A549 (cell line): ENCODE results near the gene CDHR5. TPM values are rescaled to one million over a fixed set of nuclear protein-coding genes. Genes with fewer than 3 reads are reported as not detected.

Source experiments
- ATAC-seq, 2 experiments: fragments of 200-7000 bp in 1 of 2; fragments of >200 bp in 1 of 2; cut with Nextera tagmentation in 1 of 2; cut with Tn5 transposase in 1 of 2; 3 replicates each; pipeline versions ENCODE4 v1.8.0 to v1.9.1; 2018 to 2020; ENCODE audit warnings: mild to moderate bottlenecking in 1 of 2, moderate library complexity in 1 of 2
- CTCF ChIA-PET: fragments of 300-600 bp; sonication (Branson Sonifier 250); formaldehyde crosslinking; extraction: SDS; loops from one replicate; lab custom pipeline; 2021; ENCODE audit warnings: antibody characterized with exemption, inconsistent platforms; lab: Yijun Ruan, JAX
- POLR2A ChIA-PET: fragments of 350-600 bp; formaldehyde crosslinking; extraction: SDS; loops from one replicate; lab custom pipeline; 2021; ENCODE audit warnings: antibody characterized with exemption, inconsistent platforms; lab: Yijun Ruan, JAX
- DNase-seq, 2 experiments: peaks; one replicate each; pipeline versions ENCODE4 v3.0.0 to v3.0.0-alpha.2; 2011 to 2016; ENCODE audit warnings: low read depth in 1 of 2, low spot score in 1 of 2
- FAIRE-seq: peaks from 2 replicates; lab custom pipeline; 2011; peaks lifted over from hg19 to GRCh38; lab: Jason Lieb, UNC
- H3K27ac ChIP-seq, 2 experiments: fragments of >200 bp; sonication (Bioruptor Twin); formaldehyde crosslinking; 3 replicates each; pipeline ENCODE4 v1.5.1; 2016 to 2017
- H3K4me1 ChIP-seq: fragments of >200 bp; sonication (Bioruptor Twin); formaldehyde crosslinking; 3 replicates; pipeline ENCODE4 v1.6.1; 2016
- H3K4me2 ChIP-seq: fragments of >200 bp; sonication (Bioruptor Twin); formaldehyde crosslinking; 3 replicates; pipeline ENCODE4 v1.6.1; 2016
- H3K4me3 ChIP-seq: fragments of >200 bp; sonication (Bioruptor Twin); formaldehyde crosslinking; 3 replicates; pipeline ENCODE4 v1.5.1; 2016
- H3K9me3 ChIP-seq: fragments of >200 bp; sonication (Bioruptor Twin); formaldehyde crosslinking; 3 replicates; pipeline ENCODE4 v1.6.1; 2016
- BHLHE40 ChIP-seq: IDR thresholded peaks from 2 replicates; pipeline ENCODE4 v1.6.1; 2012; ENCODE audit warnings: low read depth, low read length, inconsistent platforms
- CBX2 ChIP-seq: fragments of 200-600 bp; sonication (generic); IDR thresholded peaks from 2 replicates; pipeline ENCODE4 v1.6.1; 2016; ENCODE audit warnings: low read depth, mild to moderate bottlenecking, borderline replicate concordance
- CEBPB ChIP-seq, 2 experiments: fragments of >200 bp in 1 of 2; sonication (Bioruptor Twin) in 1 of 2; formaldehyde crosslinking in 1 of 2; IDR thresholded peaks; 2 replicates each; pipeline ENCODE4 v1.6.1; 2012 to 2016
- CHD2 ChIP-seq: fragments of 150-350 bp; IDR thresholded peaks from 2 replicates; pipeline ENCODE4 v1.6.1; 2014; ENCODE audit warnings: low read length; ENCODE audit not compliant: partially characterized antibody
- EHF ChIP-seq: fragments of 250-450 bp; sonication (Bioruptor Pico); IDR thresholded peaks from 2 replicates; pipeline ENCODE4 v1.5.0; 2020; ENCODE audit warnings: mild to moderate bottlenecking
- ELK1 ChIP-seq: fragments of 150-350 bp; IDR thresholded peaks from 2 replicates; pipeline ENCODE4 v1.6.1; 2014; ENCODE audit warnings: low read depth, mild to moderate bottlenecking, low read length
- EP300 ChIP-seq, 2 experiments: fragments of >200 bp; sonication (Bioruptor Twin); formaldehyde crosslinking; IDR thresholded peaks; 2 replicates in 1 of 2; 3 replicates in 1 of 2; pipeline ENCODE4 v1.6.1; 2016 to 2017
- ESRRA ChIP-seq: fragments of 150-350 bp; IDR thresholded peaks from 2 replicates; pipeline ENCODE4 v1.6.1; 2014; ENCODE audit warnings: mild to moderate bottlenecking, low read length, borderline replicate concordance
- GATA3 ChIP-seq: IDR thresholded peaks from 2 replicates; pipeline ENCODE4 v1.6.1; 2012; ENCODE audit warnings: borderline replicate concordance
- HOXA7 ChIP-seq: fragments of 250-450 bp; sonication (Bioruptor Pico); IDR thresholded peaks from 2 replicates; pipeline ENCODE4 v1.5.0; 2020; ENCODE audit warnings: mild to moderate bottlenecking, moderate library complexity
- JUNB ChIP-seq: fragments of >200 bp; sonication (Bioruptor Twin); formaldehyde crosslinking; IDR thresholded peaks from 2 replicates; pipeline ENCODE4 v1.6.1; 2016
- MAZ ChIP-seq: fragments of 150-350 bp; IDR thresholded peaks from 2 replicates; pipeline ENCODE4 v1.6.1; 2014; ENCODE audit warnings: antibody characterized with exemption, low read depth, low read length, borderline replicate concordance
- MYC ChIP-seq: IDR thresholded peaks from 2 replicates; pipeline ENCODE4 v1.6.1; 2012; ENCODE audit warnings: mild to moderate bottlenecking, inconsistent platforms, low read length, improper control_type of control experiment, borderline replicate concordance
- POLR2A ChIP-seq: IDR thresholded peaks from 2 replicates; pipeline ENCODE4 v1.6.1; 2012; ENCODE audit warnings: mild to moderate bottlenecking, low read length
- RARB ChIP-seq: fragments of 250-450 bp; sonication (Bioruptor Pico); IDR thresholded peaks from 2 replicates; pipeline ENCODE4 v1.8.0; 2021; ENCODE audit warnings: mild to moderate bottlenecking, moderate library complexity
- RNF2 ChIP-seq: fragments of 200-600 bp; sonication (generic); IDR thresholded peaks from 2 replicates; pipeline ENCODE4 v1.6.1; 2016; ENCODE audit warnings: low read depth, mild to moderate bottlenecking, antibody characterized with exemption, moderate library complexity, borderline replicate concordance
- TFCP2L1 ChIP-seq: fragments of 250-450 bp; sonication (Bioruptor Pico); IDR thresholded peaks from 2 replicates; pipeline ENCODE4 v1.5.0; 2021; ENCODE audit warnings: mild to moderate bottlenecking
- ZC3H11A ChIP-seq: fragments of 450-650 bp; IDR thresholded peaks from 2 replicates; pipeline ENCODE4 v1.6.1; 2014; ENCODE audit warnings: antibody characterized with exemption, mild to moderate bottlenecking
- ZNF302 ChIP-seq: fragments of 250-450 bp; sonication (Bioruptor Pico); IDR thresholded peaks from 2 replicates; pipeline ENCODE4 v1.9.0; 2021; ENCODE audit warnings: inconsistent platforms, mild to moderate bottlenecking, moderate library complexity
- WGBS: methylation state at CpG from one replicate; pipeline ENCODE4 v1.1.6; 2017; ENCODE audit errors: missing lambda C conversion rate; 5-methylcytosine and 5-hydroxymethylcytosine counted together
- polyA plus RNA-seq, 4 experiments: library from polyadenylated mRNA; depleted of rRNA in 3 of 4; stranded (reverse); fragments of >200 nt; fragmentation: RNase III in 1 of 4; extraction: RNeasy Plus Mini Kit Qiagen cat#74134 plus additional on column Dnase treatment in 1 of 4; gene quantifications; 2 replicates in 3 of 4; 3 replicates in 1 of 4; pipeline ENCODE4 v1.2.3, GENCODE V29; 2011 to 2017
- TF ChIP-seq, protein P1 (sequence below): IDR thresholded peaks from 2 replicates; pipeline ENCODE4 v1.6.1; 2012
- TF ChIP-seq, protein P2 (sequence below): fragments of >200 bp; sonication (Bioruptor Twin); formaldehyde crosslinking; IDR thresholded peaks from 2 replicates; pipeline ENCODE4 v1.6.1; 2016
- TF ChIP-seq, protein P3 (sequence below): IDR thresholded peaks from 2 replicates; pipeline ENCODE4 v1.6.1; 2012; ENCODE audit warnings: low read depth, borderline replicate concordance

CDHR5 gene
- polyA plus RNA-seq, 2 of the 4 experiments (the other 2 are of a cell fraction) = 0.08 to 0.12 TPM

- ATAC-seq (no peak), FAIRE-seq (no peak), DNase-seq (no peak)
- TF ChIP-seq EP300 (IDR thresholded peaks at IDR 0.05) (no peak), BHLHE40 (no peak), TFCP2L1 (CRISPR knock-in tag) (no peak), ESRRA (no peak), MYC (no peak), CBX2 (no peak), CHD2 (no peak), MAZ (no peak), ZNF302 (CRISPR knock-in tag) (no peak), JUNB (no peak), HOXA7 (no peak), GATA3 (no peak), ZC3H11A (no peak), RARB (CRISPR knock-in tag) (no peak)
- TF ChIP-seq, protein P1, sequence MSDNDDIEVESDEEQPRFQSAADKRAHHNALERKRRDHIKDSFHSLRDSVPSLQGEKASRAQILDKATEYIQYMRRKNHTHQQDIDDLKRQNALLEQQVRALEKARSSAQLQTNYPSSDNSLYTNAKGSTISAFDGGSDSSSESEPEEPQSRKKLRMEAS = no peak
- TF ChIP-seq, protein P2, sequence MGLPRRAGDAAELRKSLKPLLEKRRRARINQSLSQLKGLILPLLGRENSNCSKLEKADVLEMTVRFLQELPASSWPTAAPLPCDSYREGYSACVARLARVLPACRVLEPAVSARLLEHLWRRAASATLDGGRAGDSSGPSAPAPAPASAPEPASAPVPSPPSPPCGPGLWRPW = no peak
- TF ChIP-seq, protein P3, sequence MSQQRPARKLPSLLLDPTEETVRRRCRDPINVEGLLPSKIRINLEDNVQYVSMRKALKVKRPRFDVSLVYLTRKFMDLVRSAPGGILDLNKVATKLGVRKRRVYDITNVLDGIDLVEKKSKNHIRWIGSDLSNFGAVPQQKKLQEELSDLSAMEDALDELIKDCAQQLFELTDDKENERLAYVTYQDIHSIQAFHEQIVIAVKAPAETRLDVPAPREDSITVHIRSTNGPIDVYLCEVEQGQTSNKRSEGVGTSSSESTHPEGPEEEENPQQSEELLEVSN = no peak
- Histone ChIP-seq H3K4me2 (no peak overlapping the region), H3K9me3 (no peaks in the 10 kb centered on the region), H3K4me3 (no peak overlapping the region), H3K4me1 (peaks cover 19% of the 10 kb centered on the region), H3K27ac (no peak overlapping the region)
- ChIA-PET CTCF (interaction anchor here (1.1 to 1.3 kb wide), 2 partner anchors 20 to 74 kb away, joined by 3 read pairs; no protein-coding TSS in a partner anchor), POLR2A (no interaction called here)
- 89% methylated on average over 11 of the region's 14 CpGs for WGBS
These were observed 43.4 kb downstream of the CDHR5 start for GRCh38 chr11:581342-581741.

DNA sequence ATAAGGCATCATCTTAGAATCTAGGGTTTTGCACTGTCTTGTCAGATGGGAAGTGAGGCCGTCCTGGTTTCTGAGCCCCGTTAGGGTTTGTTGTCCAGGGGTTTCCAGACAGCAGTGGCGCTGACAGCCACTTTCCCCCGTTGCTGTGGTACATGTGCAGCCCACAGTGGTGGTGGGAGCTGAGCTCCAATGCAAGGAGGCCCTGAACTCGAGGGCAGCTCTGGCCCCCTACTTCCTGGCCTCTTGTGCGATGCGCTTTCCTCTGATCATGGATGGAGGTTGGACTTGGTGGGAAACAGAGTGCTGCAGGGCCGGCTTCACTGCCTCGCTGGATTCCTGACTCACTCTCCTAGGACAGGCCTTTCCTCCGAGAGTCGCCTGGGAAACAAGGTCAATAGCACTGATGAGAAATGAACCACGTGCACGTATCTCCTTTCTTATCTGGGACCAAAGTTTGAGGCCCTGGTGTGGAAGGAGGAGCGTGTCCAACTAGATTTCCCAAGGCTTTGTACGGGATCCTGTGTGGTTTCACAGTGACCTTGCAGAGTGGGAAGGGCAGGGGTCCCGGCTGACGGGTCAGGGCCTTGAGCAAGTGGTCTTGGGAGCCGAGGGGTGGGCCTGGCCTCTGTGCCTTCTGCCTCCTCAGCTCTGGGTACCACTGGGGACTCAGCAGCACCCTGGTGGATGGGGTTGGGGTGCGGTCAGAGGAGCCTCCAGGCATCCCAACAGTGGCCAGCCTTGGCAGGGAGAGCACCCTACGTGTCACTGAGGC is 44.7 kb downstream of the CDHR5 start:
- ATAC-seq (no peak), DNase-seq (no peak), FAIRE-seq (no peak)
- ChIA-PET CTCF (interaction anchor here (1.3 to 1.8 kb wide), 2 partner anchors 75 to 143 kb away, joined by 3 to 4 read pairs; no protein-coding TSS in a partner anchor), POLR2A (no interaction called here)
- H3K9me3 ChIP-seq = no peaks in the 10 kb centered on the region
- no peak overlapping the region for H3K27ac ChIP-seq
- WGBS = 88% methylated on average over 18 of the region's 20 CpGs
- H3K4me1 ChIP-seq = peaks cover 20% of the 10 kb centered on the region
- no peak overlapping the region for H3K4me3 ChIP-seq
- no peak overlapping the region for H3K4me2 ChIP-seq
- TF ChIP-seq POLR2A (no peak), EHF (CRISPR knock-in tag) (no peak), RNF2 (no peak), ZC3H11A (no peak), ELK1 (no peak), CEBPB (IDR thresholded peaks at IDR 0.05) (no peak), BHLHE40 (no peak), EP300 (IDR thresholded peaks at IDR 0.05) (no peak), JUNB (no peak)
- TF ChIP-seq, all 56 proteins: peak for 0
